Measurements from ENCODE around the gene KIF5C.

Gene KIF5C

DNA sequence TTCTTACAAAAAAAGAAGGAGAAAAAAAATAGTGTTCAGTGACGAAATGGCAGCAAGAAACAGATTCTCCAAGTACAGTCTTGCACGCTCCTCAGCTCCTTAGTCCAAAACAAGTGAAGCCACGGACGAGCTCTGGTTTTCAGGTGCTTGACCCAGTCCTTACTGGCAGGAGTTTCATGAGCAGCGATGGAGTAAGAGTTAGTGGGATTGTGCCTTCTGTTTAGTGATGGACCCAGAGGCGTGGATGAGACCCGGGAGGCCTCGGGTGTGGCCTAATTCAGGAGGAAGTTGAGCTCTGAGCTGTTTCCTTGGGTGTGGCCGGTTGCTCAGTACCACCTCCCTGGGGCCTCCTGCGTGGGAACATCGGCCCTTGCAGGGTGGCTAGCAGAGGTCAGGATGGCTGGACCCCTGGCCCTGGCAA is 52.0 kb downstream of the KIF5C start:
- no peak for DNase-seq

DNA sequence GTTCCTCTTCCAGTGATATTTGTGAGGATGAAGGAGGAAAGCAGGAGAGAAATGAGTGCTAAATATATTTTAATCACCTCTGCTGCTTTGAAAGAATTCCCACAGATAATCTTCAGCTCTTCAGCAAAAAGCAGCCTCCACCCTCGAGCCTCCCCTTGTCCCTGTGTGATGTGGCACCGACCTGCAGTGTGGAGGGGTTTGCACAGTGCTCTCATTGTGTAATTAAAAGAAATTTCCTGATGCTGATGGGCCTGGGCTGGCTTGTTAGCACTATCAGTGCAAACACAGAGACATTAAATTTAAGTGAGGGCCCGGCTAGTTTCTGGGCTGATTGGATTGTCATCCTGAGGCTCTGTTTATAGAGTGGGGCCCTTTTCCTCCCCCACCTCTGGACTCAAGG is 53.4 kb downstream of the KIF5C start:
- DNase-seq, result peak; percentile 69 to 87

GRCh38 chr2:148930046-148930775 is 55.2 kb downstream of the KIF5C start:
- no peak for DNase-seq

DNA sequence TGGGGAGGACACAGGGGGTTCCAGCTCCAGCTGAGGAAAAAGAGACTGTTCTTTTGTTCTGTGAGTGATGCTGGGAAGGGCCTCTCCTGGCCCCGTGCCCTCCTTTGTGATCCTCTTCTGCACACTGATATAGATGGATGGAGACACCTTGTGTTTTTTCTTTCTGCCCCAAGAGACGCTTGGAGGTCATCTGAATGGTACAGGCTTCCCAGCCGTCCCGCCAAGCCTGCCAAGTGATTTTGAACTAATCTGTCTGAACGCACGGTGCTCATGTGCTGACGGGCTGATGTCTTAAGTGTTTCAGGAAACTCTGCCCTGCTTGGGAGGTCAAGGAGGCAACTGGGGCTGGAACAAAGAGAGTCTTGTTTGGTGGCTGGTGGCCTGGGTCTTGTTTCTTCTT is 57.5 kb downstream of the KIF5C start:
- DNase-seq, result no peak

DNA sequence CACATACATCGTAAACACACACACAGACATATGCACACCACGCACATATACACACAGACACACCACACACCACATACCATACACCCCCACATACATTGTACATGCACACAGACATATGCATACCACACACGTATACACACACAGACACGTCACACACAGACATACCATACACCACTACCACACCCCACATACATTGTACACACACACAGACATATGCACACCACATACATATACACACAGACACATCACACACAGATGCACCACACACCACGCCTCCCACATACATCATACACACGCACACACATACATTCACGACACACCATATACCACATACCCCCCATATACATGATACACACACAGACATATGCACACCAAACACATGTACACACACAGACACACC is 58.4 kb downstream of the KIF5C start:
- DNase-seq, result no peak

- DNase-seq, result no peak
These were observed 60.8 kb downstream of the KIF5C start for GRCh38 chr2:148935791-148936190.

- DNase-seq, result peak in 1 of 2 experiments; percentile 34
These were observed 61.9 kb downstream of the KIF5C start for GRCh38 chr2:148936857-148937450.

- DNase-seq, result no peak
These were observed 64.2 kb downstream of the KIF5C start for GRCh38 chr2:148939271-148939670.

- DNase-seq, result no peak
These were observed 68.1 kb downstream of the KIF5C start for GRCh38 chr2:148943097-148943496.

DNA sequence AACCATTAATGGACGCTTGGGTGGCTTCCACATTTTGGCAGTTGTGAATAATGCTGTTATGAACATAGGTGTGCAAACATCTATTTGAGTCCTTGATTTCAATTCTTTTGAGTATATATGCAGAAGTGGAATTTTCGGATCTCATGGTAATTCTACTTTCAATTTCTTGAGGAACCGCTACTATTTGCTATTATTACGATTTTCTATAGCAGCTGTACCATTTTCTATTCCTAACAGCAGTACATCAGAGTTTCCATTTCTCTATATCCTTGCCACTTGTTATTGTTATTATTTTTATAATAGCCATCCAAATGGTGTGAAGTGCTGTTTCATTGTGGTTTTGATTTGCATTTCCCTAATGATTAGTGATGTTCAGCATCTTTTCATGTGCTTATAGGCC is 69.5 kb downstream of the KIF5C start:
- no peak for DNase-seq

DNA sequence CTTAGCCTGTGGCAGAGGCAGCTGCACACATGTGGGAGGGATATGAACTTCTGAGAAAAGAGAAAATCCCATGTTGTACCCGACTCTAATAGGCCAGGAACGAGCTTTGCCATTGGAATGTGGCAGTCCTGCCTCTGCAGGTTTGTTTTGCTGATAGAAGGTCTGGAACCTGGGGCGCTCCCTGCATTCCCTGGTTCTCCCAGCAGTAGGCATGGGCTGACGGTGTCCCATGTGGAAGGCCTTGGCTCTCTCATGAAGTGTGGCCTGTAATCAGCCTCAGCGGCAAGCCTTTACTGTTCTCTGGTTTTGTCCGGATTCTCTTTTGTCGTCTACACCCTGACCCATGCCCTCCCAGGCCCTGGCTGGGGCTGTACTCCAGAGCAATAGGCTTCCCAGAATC is 72.3 kb downstream of the KIF5C start:
- DNase-seq, result no peak

- no peak for DNase-seq
These were observed 73.8 kb downstream of the KIF5C start for GRCh38 chr2:148948868-148949267.

- no peak for DNase-seq
These were observed 74.3 kb downstream of the KIF5C start for GRCh38 chr2:148949348-148949747.

DNA sequence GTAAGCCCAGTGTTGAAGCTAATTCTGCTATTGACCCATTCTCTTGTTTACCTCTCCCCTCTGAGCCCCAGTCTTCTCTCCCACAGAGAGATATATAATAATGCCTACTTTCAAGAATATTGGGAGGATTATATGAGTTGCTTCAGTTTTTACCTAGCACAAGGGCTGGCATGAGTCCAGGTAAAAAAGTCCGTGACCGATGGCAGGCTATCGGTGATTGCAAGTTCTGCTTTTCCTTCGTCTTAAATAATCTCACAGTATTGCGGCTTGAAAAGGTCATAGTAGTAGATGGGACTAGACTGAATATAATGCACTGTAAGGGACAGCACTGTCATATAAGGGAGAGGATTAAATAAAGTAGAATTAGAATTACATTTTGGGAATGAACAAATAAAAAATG is 77.6 kb downstream of the KIF5C start:
- DNase-seq, result no peak

DNA sequence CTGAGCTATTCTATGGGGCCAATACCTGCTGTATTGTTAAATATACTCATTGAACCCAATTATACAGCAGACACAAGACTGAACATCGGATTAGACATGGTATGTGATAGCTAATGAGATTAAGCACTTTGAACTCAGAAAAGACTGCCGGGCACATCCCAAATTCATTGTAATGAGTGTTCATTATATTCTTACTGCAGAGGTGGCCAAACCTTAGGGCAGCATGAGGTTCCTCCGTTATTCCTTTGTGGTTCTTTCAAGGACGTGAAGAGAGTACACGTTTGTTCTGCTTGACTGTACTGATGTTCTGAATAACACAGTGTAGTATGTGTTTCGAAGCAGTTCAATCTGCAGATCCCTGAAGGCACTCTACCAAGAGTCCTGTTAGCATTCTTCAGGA is 78.4 kb downstream of the KIF5C start:
- DNase-seq, result no peak

GRCh38 chr2:148954536-148954935 is 79.5 kb downstream of the KIF5C start:
- DNase-seq, result no peak

GRCh38 chr2:148955798-148956197 is 80.8 kb downstream of the KIF5C start:
- no peak for DNase-seq

GRCh38 chr2:148957023-148957422 is 82.0 kb downstream of the KIF5C start:
- DNase-seq, result no peak

GRCh38 chr2:148959745-148960144 is 84.7 kb downstream of the KIF5C start:
- no peak for DNase-seq

GRCh38 chr2:148960483-148960882 is 85.5 kb downstream of the KIF5C start:
- no peak for DNase-seq

DNA sequence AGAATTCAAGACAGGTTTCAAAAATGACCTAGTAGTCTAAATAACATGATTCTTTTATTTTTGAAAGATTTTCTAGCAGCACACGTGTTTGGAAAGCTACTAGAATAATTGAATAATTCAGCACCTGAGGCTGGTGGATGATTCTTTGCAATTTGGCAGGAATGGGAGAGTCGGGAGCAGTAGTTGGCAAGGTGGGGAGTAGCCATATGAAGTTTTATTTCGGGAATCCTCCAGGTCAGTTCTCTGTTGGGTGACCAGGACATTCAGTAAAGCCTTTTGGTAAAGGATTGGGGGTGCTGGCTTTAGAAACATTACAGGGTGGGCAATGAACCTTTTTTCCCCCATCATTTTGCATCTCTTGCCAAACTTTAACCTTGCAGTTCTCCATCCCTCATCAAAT is 88.4 kb downstream of the KIF5C start:
- no peak for DNase-seq

DNA sequence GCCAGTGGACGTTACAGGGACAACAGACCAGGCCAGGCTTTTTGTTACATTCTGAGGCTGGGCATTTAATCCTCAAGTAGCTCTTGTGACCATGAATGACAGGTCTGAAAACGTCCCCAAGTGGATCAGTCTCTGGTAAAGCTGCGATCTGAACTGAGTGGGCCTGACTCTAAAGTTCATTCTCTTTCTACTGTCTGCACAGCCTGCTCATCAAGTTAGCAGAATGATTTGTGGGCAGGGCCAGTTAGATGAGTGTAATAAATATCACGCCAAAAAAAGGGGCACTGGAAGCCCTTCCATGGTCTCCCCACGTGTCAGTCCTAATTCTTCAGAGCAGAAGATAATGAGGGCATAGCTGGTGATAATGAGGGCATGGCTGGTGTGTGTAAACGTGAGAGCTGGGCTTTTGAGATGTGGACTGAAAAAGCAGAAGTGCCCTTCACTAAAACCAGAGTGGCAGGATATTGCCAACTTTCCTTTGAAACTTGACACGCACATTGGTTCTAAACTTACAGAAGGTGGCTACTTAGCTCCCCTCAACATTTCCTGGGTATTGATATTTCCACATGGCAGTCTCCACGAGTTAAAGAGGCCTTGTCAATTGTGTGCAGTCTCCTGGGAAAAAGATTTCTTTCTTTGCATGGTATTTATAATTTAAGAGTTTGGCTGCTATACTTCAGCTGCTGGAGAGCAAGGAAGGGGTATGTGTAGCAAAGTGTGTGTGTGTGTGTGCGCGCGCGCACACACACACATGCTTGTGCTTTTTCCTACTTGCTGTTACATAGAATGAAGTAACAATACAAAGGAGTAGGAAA is 90.8 kb downstream of the KIF5C start:
- no peak for DNase-seq

DNA sequence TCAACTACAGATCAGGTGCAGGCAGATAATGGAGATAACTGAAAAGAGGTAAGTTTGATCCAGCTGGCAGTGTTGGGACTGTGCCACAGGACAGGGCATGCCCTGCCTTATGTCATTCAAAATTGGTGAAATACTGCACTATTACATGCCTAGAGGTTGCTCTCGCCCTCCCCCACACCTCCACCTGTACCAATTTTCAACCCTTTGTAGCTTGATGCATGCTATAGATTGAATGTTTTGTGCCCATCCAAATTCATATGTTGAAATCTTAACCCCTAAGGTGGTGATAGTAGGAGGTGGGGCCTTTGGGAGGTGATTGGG is 91.4 kb downstream of the KIF5C start:
- DNase-seq, result no peak

GRCh38 chr2:148967056-148967455 is 92.0 kb downstream of the KIF5C start:
- no peak for DNase-seq
